AG04450 (cell line): ENCODE results near the gene PRKCH. TPM values are rescaled to one million over a fixed set of nuclear protein-coding genes. Genes with fewer than 3 reads are reported as not detected.

ENCODE experiments used
- CTCF ChIA-PET: fragments of 300-600, 350-600 bp; formaldehyde crosslinking; extraction: SDS; loops from one replicate; lab custom pipeline; 2022; ENCODE audit warnings: antibody characterized with exemption, inconsistent platforms; lab: Charles Lee
- POLR2A ChIA-PET: fragments of 350-600 bp; formaldehyde crosslinking; extraction: SDS; loops from one replicate; lab custom pipeline; 2021; ENCODE audit warnings: antibody characterized with exemption, inconsistent platforms; lab: Yijun Ruan, JAX
- DNase-seq: peaks from one replicate; pipeline ENCODE4 v3.0.0-alpha.2; 2011; ENCODE audit warnings: low read depth, low spot score
- H3K27ac ChIP-seq: one replicate; pipeline ENCODE4 v1.5.1; 2012; ENCODE audit warnings: low read depth, low read length, control low read depth
- H3K27me3 ChIP-seq: one replicate; pipeline ENCODE4 v1.6.0; 2012; ENCODE audit warnings: low read length; ENCODE audit not compliant: control insufficient read depth, insufficient read depth
- H3K4me3 ChIP-seq: 2 replicates; pipeline ENCODE4 v1.5.1; 2011; ENCODE audit warnings: mild to moderate bottlenecking, low read depth, low read length, control low read depth
- H3K9me3 ChIP-seq: 2 replicates; pipeline ENCODE4 v1.5.1; 2012; ENCODE audit warnings: low read length; ENCODE audit not compliant: control insufficient read depth, insufficient read depth
- CTCF ChIP-seq: IDR thresholded peaks from 2 replicates; pipeline ENCODE4 v1.5.1; 2011; ENCODE audit warnings: low read depth, low read length, control low read depth, inconsistent platforms
- polyA plus RNA-seq: library from polyadenylated mRNA; depleted of rRNA; stranded (reverse); fragments of >200 nt; gene quantifications from 2 replicates; pipeline ENCODE4 v1.2.3, GENCODE V29; 2011

The PRKCH gene
- polyA plus RNA-seq, 1 experiment: 1.6 TPM

- no peak for DNase-seq
- TF ChIP-seq CTCF: peak; percentile 42
- ChIA-PET POLR2A (no interaction called here), CTCF (interaction anchor here (0.8 to 7.8 kb wide), 7 partner anchors 13 to 949 kb away, joined by 3 to 61 read pairs (median 3); no protein-coding TSS in a partner anchor)
- Histone ChIP-seq H3K9me3 (peaks cover 7% of the 10 kb centered on the region; the same call in 1 of the 2 replicates), H3K27me3 (peaks cover 14% of the 10 kb centered on the region), H3K4me3 (peak overlapping the region; percentile 50), H3K27ac (no peak overlapping the region)
These were observed 40.7 kb upstream of the PRKCH start for GRCh38 chr14:61280526-61281185.

- no peak for DNase-seq
- TF ChIP-seq CTCF: no peak
- H3K9me3 ChIP-seq: peaks cover 7% of the 10 kb centered on the region; the same call in 1 of the 2 replicates
- CTCF ChIA-PET: interaction anchor here (0.5 to 7.8 kb wide), 11 partner anchors 14 to 950 kb away, joined by 3 to 61 read pairs (median 4); no protein-coding TSS in a partner anchor
- peaks cover 14% of the 10 kb centered on the region for H3K27me3 ChIP-seq
- POLR2A ChIA-PET: no interaction called here
- peak within 1 kb of the TSS; percentile 50 for H3K4me3 ChIP-seq
- no peak within 1 kb of the TSS for H3K27ac ChIP-seq
These were observed 40.0 kb upstream of the PRKCH start, which contains the start of gene TMEM30B for GRCh38 chr14:61281186-61281947. Gene TMEM30B (minus strand): TSS chr14:61281338. CDS start chr14:61281147, 191 bp downstream.

- CTCF ChIA-PET: interaction anchor here (0.5 to 7.8 kb wide), 8 partner anchors 14 to 950 kb away, joined by 3 to 61 read pairs (median 4); no protein-coding TSS in a partner anchor
- DNase-seq: no peak
- POLR2A ChIA-PET: no interaction called here
- no peak overlapping the region for H3K4me3 ChIP-seq
- no peak overlapping the region for H3K27ac ChIP-seq
- no peak for TF ChIP-seq CTCF
- H3K27me3 ChIP-seq: peaks cover 14% of the 10 kb centered on the region
- H3K9me3 ChIP-seq: peaks cover 7% of the 10 kb centered on the region; the same call in 1 of the 2 replicates
These were observed 39.5 kb upstream of the PRKCH start for GRCh38 chr14:61281948-61282275.

- ChIA-PET POLR2A (no interaction called here), CTCF (interaction anchor here (0.6 to 7.8 kb wide), 2 partner anchors 15 to 629 kb away, joined by 4 to 61 read pairs; no protein-coding TSS in a partner anchor)
- no peak for TF ChIP-seq CTCF
- Histone ChIP-seq H3K4me3 (no peak overlapping the region), H3K27ac (no peak overlapping the region), H3K27me3 (peaks cover 14% of the 10 kb centered on the region), H3K9me3 (peaks cover 7% of the 10 kb centered on the region; the same call in 1 of the 2 replicates)
- no peak for DNase-seq
These were observed 38.6 kb upstream of the PRKCH start for GRCh38 chr14:61282746-61283145.
